B cell (primary cell): Measurements from ENCODE around the gene CTBP2.

Experiments
- CTCF ChIP-seq: fragments of 200-600 bp; IDR thresholded peaks from one replicate; pipeline ENCODE4 v1.8.0; 2022; ENCODE audit warnings: antibody characterized with exemption, mild to moderate bottlenecking
- EZH2 ChIP-seq: IDR thresholded peaks from 2 replicates; pipeline ENCODE4 v1.6.1; 2012; ENCODE audit warnings: borderline replicate concordance, low read depth, mild to moderate bottlenecking, moderate library complexity, low read length; ENCODE audit not compliant: insufficient read depth, poor library complexity, severe bottlenecking

DNA sequence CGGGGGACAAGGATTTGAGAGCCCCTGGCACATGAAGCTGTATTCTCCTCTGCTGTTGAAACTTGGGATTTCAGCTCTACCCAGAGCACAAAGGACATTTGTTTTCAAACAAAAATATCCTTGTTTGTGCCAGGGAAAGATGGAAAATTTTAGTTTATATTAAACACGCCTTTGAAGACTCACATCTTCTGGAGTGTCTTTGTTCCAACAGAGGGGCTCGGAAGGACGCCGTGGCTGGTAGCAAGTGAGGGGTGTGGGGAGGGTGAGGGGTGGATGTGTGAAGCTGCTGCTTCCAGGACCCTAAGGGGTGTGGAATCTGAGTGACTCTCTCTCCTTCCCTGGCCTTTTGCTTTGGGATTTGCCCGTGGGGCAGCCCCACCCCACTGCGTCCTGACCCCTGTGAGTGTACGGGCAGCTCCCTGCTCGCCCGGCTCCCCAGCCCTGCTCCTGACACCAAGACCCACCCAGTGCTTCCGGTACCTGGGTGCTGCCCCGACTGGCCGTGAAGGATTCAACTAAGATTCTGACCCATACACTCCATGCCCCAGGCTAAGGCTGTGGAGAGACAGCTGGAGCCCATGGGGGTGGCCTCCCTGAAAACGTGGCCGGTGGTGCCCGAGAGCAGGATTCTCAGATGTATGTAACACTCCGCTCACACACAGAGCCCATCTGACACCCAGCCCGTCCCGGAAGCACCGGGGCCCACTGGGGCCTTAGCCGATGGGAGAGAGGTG, 158.9 kb downstream of the CTBP2 start:
- no peak for TF ChIP-seq CTCF
- no peak for TF ChIP-seq EZH2
